ENCODE measurements around the gene ERMARD. TPM values are rescaled to one million over a fixed set of nuclear protein-coding genes. Genes with fewer than 3 reads are reported as not detected.

ERMARD gene
- polyA plus RNA-seq, 1 experiment, result 31.8 TPM

DNA sequence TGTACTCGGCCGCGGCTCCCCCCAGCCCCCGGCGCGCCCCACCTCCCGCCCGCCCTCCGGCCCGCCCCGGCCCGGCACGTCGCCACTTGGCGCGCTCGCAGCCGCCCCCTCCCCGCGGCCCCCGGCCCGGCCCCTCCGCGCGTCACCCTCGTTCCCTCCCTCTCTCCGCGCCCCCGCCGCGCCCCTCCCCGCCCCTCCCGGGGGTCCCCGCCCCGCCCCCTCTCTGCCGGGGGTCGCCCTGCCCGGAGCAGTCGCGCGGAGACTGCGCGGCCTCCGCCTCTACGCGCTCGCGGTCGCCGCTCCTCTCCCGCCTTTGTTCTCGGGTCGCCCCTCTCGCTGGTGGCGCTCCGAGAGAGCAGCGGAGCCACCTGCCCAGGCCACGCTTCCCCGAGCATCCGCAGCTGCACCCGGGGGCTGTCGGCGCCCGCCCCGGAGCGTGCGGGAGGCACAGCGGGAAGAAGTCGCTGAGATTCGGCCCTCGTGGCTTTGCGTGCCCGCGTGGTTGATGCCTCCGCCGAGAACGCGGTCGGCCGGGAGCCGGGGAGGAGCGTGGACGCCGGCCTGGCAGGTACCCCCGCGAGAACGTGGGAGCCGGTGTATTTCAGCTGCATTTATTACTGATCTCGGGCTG, 26.8 kb upstream of the ERMARD start, which contains the start of gene PHF10:
TSS of gene PHF10 (minus strand) at position 7 of the 631 bp plus-strand sequence. CDS start 569 bp downstream, outside the sequence.
- ChIA-PET CTCF (interaction anchor here (0.6 kb wide), 2 partner anchors 70 to 806 kb away, joined by 3 read pairs; no protein-coding TSS in a partner anchor), POLR2A (interaction anchor here (0.6 kb wide), 1 partner anchor 14 kb away, joined by 3 read pairs; no protein-coding TSS in a partner anchor)
- Histone ChIP-seq H3K4me3 (ENCODE audit: low read depth, low read length) (peak within 1 kb of the TSS; percentile 75), H3K36me3 (ENCODE audit: control insufficient read depth, insufficient read depth, low read length) (no peaks in the 10 kb centered on the region), H3K27me3 (ENCODE audit: control insufficient read depth, insufficient read depth, low read length) (no peaks in the 10 kb centered on the region)
- no peak for DNase-seq (ENCODE audit: low read depth)
- TF ChIP-seq, protein P1, sequence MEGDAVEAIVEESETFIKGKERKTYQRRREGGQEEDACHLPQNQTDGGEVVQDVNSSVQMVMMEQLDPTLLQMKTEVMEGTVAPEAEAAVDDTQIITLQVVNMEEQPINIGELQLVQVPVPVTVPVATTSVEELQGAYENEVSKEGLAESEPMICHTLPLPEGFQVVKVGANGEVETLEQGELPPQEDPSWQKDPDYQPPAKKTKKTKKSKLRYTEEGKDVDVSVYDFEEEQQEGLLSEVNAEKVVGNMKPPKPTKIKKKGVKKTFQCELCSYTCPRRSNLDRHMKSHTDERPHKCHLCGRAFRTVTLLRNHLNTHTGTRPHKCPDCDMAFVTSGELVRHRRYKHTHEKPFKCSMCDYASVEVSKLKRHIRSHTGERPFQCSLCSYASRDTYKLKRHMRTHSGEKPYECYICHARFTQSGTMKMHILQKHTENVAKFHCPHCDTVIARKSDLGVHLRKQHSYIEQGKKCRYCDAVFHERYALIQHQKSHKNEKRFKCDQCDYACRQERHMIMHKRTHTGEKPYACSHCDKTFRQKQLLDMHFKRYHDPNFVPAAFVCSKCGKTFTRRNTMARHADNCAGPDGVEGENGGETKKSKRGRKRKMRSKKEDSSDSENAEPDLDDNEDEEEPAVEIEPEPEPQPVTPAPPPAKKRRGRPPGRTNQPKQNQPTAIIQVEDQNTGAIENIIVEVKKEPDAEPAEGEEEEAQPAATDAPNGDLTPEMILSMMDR (IDR thresholded peaks at IDR 0.05; ENCODE audit: insufficient read depth, low read depth, low read length), result no peak

DNA sequence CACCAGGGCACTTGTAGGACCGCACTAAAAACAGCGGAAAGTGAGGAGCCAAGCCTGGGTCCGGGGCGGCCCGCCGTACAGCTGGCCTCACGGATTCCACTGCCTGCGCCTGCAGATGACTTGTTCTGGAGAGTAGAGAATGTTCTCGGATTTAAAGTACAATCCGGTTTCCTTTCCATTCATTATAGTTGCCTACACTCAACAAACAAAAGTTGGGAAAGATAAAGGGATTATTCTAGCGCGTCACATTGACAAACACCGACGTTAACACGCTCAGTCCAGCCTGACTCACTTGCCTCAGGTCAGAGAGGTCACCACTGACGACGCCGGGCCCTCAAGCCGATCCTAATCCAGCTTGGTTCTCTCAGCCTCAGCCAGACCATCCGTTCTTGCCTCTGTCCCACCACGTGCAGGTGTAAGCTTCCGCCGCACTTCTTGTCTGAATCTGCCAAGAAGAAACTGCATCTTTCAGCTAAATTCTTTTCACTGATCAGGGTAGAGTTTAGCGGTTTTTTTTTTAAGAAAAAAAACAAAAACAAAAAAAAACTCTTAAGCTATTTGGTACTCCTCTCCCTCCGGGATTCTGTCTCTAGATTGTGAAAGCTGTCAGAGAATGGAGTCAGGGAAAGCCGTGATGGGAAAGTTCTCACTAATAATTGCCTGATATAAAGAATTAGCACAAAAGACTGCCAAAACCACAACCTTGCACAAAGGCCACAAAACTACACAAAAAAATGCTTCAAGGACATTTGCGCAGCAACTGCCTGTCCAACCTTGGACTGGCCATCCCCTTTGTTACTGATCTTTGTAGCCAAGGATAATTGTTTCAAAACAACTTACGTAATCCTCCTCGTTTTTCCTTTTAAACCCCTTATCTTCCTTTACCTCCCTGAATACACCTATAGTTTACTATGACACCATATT, 26.0 kb upstream of the ERMARD start:
- DNase-seq (ENCODE audit: low read depth), result no peak
- ChIA-PET CTCF (interaction anchor here (0.6 to 0.7 kb wide), 3 partner anchors 71 to 805 kb away, joined by 3 read pairs; no protein-coding TSS in a partner anchor), POLR2A (interaction anchor here (0.6 kb wide), 1 partner anchor 13 kb away, joined by 3 read pairs; no protein-coding TSS in a partner anchor)
- Histone ChIP-seq H3K27me3 (ENCODE audit: control insufficient read depth, insufficient read depth, low read length) (no peaks in the 10 kb centered on the region), H3K4me3 (ENCODE audit: low read depth, low read length) (peak overlapping the region; percentile 68), H3K36me3 (ENCODE audit: control insufficient read depth, insufficient read depth, low read length) (no peaks in the 10 kb centered on the region)
- TF ChIP-seq, protein P1 (IDR thresholded peaks at IDR 0.05; ENCODE audit: insufficient read depth, low read depth, low read length), result no peak

DNA sequence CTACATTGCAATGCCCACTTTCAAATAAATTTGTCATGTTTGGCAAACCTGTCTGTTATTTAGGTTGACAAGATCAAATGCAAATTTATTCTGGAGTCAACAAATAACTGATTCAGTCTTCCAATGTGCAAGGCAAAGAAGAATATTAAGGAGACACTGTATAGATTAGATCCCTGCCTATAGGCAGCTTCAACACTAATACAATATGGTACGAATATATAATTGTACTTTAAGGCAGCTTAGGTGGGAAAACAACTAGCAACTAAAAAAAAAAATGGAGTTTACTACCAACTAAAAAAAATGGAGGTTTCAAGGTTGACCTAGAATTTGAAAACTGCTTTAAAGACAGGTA, 25.4 kb upstream of the ERMARD start:
- POLR2A ChIA-PET, result no interaction called here
- H3K4me3 ChIP-seq (ENCODE audit: low read depth, low read length), result no peak overlapping the region
- H3K27me3 ChIP-seq (ENCODE audit: control insufficient read depth, insufficient read depth, low read length), result no peaks in the 10 kb centered on the region
- no peak for DNase-seq (ENCODE audit: low read depth)
- CTCF ChIA-PET, result no interaction called here
- TF ChIP-seq, protein P1 (IDR thresholded peaks at IDR 0.05; ENCODE audit: insufficient read depth, low read depth, low read length), result no peak
- no peaks in the 10 kb centered on the region for H3K36me3 ChIP-seq (ENCODE audit: control insufficient read depth, insufficient read depth, low read length)

DNA sequence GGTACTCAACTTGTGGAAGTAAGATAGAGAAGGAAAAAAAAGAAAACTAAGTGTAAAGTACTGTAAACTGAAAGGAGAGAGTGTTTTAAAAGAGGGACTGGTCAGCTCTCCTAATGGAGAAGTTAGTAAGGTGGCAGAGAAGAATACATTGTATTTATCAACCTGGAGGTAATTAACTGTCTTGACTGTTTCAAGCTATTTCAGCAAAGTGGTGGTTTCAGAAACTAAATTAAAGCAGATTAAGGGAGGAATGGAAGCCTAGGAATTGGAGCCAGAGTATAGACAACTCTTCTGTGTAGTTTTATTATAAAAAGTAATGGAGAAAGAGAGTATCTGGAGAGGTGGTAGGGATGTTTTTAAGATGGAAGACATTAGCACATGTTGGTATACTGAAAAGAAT, 24.5 kb upstream of the ERMARD start:
- CTCF ChIA-PET, result no interaction called here
- Histone ChIP-seq H3K4me3 (ENCODE audit: low read depth, low read length) (no peak overlapping the region), H3K36me3 (ENCODE audit: control insufficient read depth, insufficient read depth, low read length) (no peaks in the 10 kb centered on the region), H3K27me3 (ENCODE audit: control insufficient read depth, insufficient read depth, low read length) (no peaks in the 10 kb centered on the region)
- TF ChIP-seq, protein P1 (IDR thresholded peaks at IDR 0.05; ENCODE audit: insufficient read depth, low read depth, low read length), result no peak
- DNase-seq (ENCODE audit: low read depth), result no peak
- POLR2A ChIA-PET, result no interaction called here

DNA sequence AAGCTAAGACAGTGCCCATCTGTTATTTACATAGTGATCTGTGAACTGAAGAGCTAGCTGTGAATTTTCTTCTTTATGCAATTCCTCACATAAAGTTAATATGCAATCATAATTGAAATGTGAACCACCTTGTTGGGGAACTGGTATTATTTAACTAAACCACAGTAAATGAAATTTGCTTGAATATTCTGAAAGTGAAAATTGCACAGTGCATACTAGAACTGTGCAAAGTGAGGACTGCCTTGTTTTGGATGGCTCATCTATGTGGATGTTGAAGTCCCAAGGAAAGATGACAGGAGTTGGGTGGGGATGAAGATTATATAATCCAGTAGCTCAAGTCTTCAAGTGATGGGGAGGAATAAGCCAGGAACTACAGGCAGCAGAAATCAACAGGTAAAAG, 21.5 kb upstream of the ERMARD start:
- no peak for DNase-seq (ENCODE audit: low read depth)
- CTCF ChIA-PET, result no interaction called here
- Histone ChIP-seq H3K36me3 (ENCODE audit: control insufficient read depth, insufficient read depth, low read length) (no peaks in the 10 kb centered on the region), H3K4me3 (ENCODE audit: low read depth, low read length) (no peak overlapping the region), H3K27me3 (ENCODE audit: control insufficient read depth, insufficient read depth, low read length) (no peaks in the 10 kb centered on the region)
- TF ChIP-seq, protein P1 (IDR thresholded peaks at IDR 0.05; ENCODE audit: insufficient read depth, low read depth, low read length), result no peak
- POLR2A ChIA-PET, result no interaction called here
